Stimulated activated memory B cell treated with anti-CD40 and anti-IgM and Interleukin-4, amounts not matched to agents 10 μg/mL and 1 μg/mL and 100 μg/mL, for 72 hours (primary cell): ENCODE results near the gene POTEF.
A peak's percentile ranks its signal among the peaks of the same experiment; 100 is the strongest.
"Not testable (repeated sequence)": the region's sequence is repeated elsewhere in the genome, so short reads cannot be mapped to it uniquely, and the experiment has no call there.

ENCODE experiments used
- ATAC-seq: fragments of 150-1000 bp; cut with Tn5 transposase; 2 replicates; pipeline ENCODE4 v1.10.0; 2021
- H3K27ac Mint-ChIP-seq: one replicate; pipeline ENCODE4 v1.8.0; 2022; ENCODE audit warnings: mild to moderate bottlenecking, mixed read lengths
- H3K27me3 Mint-ChIP-seq: one replicate; pipeline ENCODE4 v1.8.0; 2022; ENCODE audit warnings: mixed read lengths
- H3K36me3 Mint-ChIP-seq: one replicate; pipeline ENCODE4 v1.8.0; 2022; ENCODE audit warnings: mixed read lengths
- H3K4me1 Mint-ChIP-seq: one replicate; pipeline ENCODE4 v1.8.0; 2022; ENCODE audit warnings: mixed read lengths
- H3K4me3 Mint-ChIP-seq: one replicate; pipeline ENCODE4 v1.8.0; 2022; ENCODE audit warnings: mild to moderate bottlenecking, moderate library complexity, mixed read lengths
- H3K9me3 Mint-ChIP-seq: one replicate; pipeline ENCODE4 v1.8.0; 2022; ENCODE audit warnings: mixed read lengths

Gene POTEF

DNA sequence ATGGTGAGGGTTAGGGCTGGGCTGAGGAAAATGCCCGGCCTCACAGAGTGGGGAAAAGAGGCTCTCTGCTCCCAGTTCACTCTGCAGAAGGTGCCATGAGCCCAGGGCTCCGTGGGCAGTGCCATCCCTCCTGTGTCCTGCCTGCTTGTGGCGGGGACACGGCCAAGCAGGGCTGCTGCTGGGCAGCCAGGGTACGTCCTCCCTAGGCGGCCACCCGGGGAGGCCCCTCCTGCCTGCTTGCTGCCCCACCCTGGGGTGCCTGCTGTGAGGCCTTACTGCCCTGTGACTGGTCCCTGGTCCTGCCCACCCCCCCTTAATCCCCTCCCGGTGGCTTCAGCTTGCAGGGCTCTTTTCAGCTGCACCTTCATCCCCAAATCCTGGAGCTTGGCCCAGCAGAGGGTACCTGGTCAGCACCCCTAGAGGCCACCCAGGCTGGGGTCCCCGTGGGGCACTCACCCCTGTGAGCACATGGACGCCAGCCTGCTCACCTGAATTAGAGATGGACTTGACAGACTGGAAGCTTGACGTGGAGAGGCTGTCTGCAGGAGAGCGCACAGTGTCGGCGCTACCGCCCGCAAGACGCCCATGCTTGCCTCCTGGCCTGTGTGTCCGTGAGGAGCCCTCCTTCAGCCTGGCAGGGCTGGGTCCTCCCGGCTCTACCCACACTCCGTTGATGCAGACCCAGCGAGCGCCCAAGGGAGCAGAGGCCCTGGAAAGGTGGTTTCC is 12.8 kb upstream of the POTEF start:
- not testable (repeated sequence) for H3K4me3 Mint-ChIP-seq, ATAC-seq, H3K9me3 Mint-ChIP-seq, H3K27ac Mint-ChIP-seq, H3K36me3 Mint-ChIP-seq
- peaks cover 13% of the 10 kb centered on the region for H3K4me1 Mint-ChIP-seq
- H3K27me3 Mint-ChIP-seq: peaks cover 15% of the 10 kb centered on the region

GRCh38 chr2:130141002-130141401 is 12.0 kb upstream of the POTEF start:
- not testable (repeated sequence) for H3K27ac Mint-ChIP-seq, ATAC-seq, H3K4me3 Mint-ChIP-seq, H3K36me3 Mint-ChIP-seq, H3K9me3 Mint-ChIP-seq
- Mint-ChIP-seq H3K27me3 (peaks cover 15% of the 10 kb centered on the region), H3K4me1 (peaks cover 13% of the 10 kb centered on the region)

DNA sequence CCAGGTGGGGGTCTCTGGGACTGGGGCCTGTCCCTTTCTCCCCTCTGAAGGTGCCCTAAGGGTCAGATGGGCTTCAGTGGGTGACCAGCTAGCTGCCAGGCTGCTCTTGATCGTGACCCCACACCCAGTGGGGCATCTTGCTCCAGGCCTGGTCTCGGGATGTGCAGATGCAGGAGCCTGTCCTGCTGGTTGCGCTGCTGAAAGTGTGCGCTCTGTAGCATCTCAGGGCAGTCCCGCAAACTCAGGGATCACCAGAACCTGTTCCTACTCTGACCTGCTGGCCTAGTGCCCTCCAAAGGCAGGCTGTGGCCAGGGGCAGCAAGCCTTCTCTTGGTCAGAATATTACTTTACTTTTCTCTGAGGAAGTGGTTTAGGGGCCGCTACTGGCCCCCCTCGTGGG is 11.5 kb upstream of the POTEF start:
- not testable (repeated sequence) for H3K36me3 Mint-ChIP-seq, H3K4me3 Mint-ChIP-seq, H3K27ac Mint-ChIP-seq, ATAC-seq, H3K9me3 Mint-ChIP-seq
- H3K27me3 Mint-ChIP-seq: peaks cover 15% of the 10 kb centered on the region
- H3K4me1 Mint-ChIP-seq: peaks cover 13% of the 10 kb centered on the region

GRCh38 chr2:130139331-130140280 is 10.6 kb upstream of the POTEF start:
- peaks cover 15% of the 10 kb centered on the region for H3K27me3 Mint-ChIP-seq
- not testable (repeated sequence) for H3K4me3 Mint-ChIP-seq, H3K27ac Mint-ChIP-seq, H3K9me3 Mint-ChIP-seq, H3K36me3 Mint-ChIP-seq, ATAC-seq, H3K4me1 Mint-ChIP-seq

DNA sequence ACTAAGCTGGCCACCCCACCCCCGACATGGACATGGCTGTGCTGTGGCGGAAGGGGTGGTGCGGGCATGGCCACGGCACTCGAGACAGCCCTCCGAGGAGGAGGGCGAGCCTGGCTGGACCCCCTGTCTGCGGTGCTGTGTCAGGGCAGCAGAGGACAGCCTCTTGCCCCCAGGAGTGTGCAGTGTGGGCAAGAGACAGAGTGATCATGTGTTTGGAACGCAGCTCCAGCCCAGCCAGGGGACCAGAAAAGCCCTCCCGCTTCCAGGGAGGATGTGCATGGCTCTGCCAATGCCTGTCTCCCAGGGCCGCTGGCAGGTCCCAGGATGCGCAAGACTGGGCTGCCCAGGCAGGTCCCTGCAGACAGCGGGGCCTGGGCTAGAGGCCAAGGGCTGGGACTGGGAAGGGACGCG is 9.8 kb upstream of the POTEF start:
- not testable (repeated sequence) for H3K27ac Mint-ChIP-seq, H3K4me1 Mint-ChIP-seq, H3K4me3 Mint-ChIP-seq, H3K9me3 Mint-ChIP-seq, H3K36me3 Mint-ChIP-seq, ATAC-seq
- H3K27me3 Mint-ChIP-seq: peaks cover 13% of the 10 kb centered on the region

GRCh38 chr2:130138326-130138725 is 9.3 kb upstream of the POTEF start:
- not testable (repeated sequence) for H3K27me3 Mint-ChIP-seq, H3K36me3 Mint-ChIP-seq, ATAC-seq, H3K4me3 Mint-ChIP-seq, H3K27ac Mint-ChIP-seq, H3K4me1 Mint-ChIP-seq, H3K9me3 Mint-ChIP-seq

DNA sequence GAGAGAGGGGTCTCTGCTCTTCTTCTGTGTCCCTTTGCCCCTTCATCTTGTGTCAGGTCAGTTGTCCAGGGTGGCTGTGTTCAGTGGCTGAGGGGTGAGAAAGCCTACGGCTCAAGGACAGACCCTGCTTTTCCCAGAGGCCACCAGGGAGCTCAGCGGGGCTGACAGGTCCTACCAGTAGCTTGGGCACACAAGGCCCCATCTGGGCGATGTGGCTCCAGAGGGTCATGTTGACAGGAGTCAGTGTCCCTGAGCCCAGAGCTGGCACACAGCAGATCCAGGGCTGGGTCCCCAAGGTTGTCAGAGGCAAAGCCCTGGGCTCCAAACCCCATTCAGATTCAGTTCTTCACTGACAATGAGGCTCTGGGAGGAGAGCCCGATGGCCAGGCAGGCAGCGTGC is 8.1 kb upstream of the POTEF start:
- H3K27ac Mint-ChIP-seq, ATAC-seq, H3K27me3 Mint-ChIP-seq, H3K4me1 Mint-ChIP-seq, H3K9me3 Mint-ChIP-seq, H3K36me3 Mint-ChIP-seq, H3K4me3 Mint-ChIP-seq: not testable (repeated sequence)

- H3K4me1 Mint-ChIP-seq, H3K4me3 Mint-ChIP-seq, H3K27ac Mint-ChIP-seq, H3K36me3 Mint-ChIP-seq, H3K9me3 Mint-ChIP-seq, ATAC-seq, H3K27me3 Mint-ChIP-seq: not testable (repeated sequence)
Observed at GRCh38 chr2:130136546-130136945, 7.5 kb upstream of the POTEF start.

DNA sequence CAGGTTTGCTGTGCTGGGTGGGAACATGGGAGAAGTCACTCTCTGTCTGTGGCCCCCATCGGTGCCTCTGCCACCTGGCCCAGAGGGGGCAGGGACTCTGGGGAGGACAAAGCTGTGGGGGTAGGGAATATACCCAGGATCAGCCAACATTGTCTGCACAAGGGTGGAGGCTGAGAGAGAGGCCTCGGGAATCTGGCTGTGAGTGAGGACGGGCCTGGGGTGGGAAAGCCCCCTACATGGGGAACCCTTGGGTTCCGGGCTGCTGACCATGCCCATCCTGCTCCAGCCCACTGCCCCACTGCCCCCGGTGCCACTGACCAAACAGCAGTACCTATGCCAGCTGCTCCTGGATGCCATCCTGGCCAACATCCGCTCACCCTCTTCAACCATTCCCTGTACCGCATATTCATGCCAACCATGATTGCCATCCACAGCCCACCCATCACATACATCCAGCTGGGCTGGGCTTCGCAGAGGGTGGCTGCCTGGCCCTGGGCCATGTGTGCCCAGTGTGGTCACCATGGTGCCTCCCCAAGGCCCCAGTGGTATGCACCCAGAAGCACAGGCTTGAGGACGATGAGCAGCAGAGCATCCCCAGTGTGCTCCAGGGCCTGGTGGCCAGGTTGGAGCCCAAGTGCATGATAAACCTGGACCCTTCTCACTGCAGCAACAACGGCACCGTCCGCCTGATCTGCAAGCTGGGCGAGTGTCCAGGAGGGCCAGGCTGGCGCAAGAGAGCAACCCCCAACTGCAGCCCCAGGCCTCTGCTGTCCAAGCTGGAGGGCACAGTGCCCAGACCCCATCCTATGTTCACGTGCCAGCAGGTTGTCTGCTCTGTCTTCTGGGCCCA is 6.9 kb upstream of the POTEF start:
- Mint-ChIP-seq H3K9me3 (no peaks in the 10 kb centered on the region), H3K36me3 (no peaks in the 10 kb centered on the region), H3K27ac (no peak overlapping the region), H3K4me3 (no peak overlapping the region), H3K27me3 (no peaks in the 10 kb centered on the region), H3K4me1 (no peaks in the 10 kb centered on the region)
- ATAC-seq: no peak

- not testable (repeated sequence) for H3K27me3 Mint-ChIP-seq, H3K9me3 Mint-ChIP-seq, H3K4me3 Mint-ChIP-seq, H3K27ac Mint-ChIP-seq, H3K4me1 Mint-ChIP-seq, H3K36me3 Mint-ChIP-seq
- ATAC-seq: peak; percentile 34
Observed at GRCh38 chr2:130128464-130128863, 558 bp downstream of the POTEF start.

- H3K27ac Mint-ChIP-seq, H3K4me3 Mint-ChIP-seq, H3K9me3 Mint-ChIP-seq, ATAC-seq, H3K4me1 Mint-ChIP-seq, H3K27me3 Mint-ChIP-seq, H3K36me3 Mint-ChIP-seq: not testable (repeated sequence)
Observed at GRCh38 chr2:130127726-130128125, 1.3 kb downstream of the POTEF start.

GRCh38 chr2:130120924-130121323 is 8.1 kb downstream of the POTEF start:
- not testable (repeated sequence) for H3K27ac Mint-ChIP-seq, H3K9me3 Mint-ChIP-seq, ATAC-seq, H3K4me3 Mint-ChIP-seq, H3K27me3 Mint-ChIP-seq, H3K4me1 Mint-ChIP-seq, H3K36me3 Mint-ChIP-seq

DNA sequence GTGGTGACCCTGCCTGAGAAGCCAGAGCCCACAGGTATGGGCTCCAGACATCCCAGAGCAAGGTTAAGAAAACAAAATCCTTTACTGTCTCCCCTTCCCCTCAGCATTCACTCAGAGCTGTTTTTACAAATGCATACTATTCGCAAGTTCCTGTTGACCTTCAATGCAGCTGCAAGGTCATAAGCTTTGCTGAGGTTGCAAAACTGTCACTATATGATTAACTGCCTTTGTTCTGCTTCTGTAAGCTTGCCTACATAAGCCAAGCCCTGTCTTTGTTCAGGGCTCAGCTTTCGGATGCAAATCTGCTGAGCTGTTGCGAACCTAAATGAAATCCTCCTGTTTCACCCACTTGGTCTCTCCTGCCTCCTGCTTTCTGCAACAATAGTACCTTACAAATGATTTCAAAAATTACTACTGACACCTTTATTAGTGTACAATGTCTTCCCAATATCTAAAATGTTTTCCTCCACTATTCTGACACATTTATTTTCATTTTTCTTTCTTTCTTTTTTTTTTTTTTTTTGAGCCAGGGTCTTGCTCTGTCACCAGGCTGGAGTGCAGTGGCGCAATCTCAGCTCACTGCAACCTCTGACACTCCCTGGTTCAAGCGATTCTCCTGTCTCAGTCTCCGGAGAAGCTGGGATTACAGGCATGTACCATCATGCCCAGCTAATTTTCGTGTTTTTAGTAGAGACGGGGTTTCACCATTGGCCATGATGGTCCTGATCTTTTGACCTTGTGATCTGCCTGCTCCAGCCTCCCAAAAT is 26.2 kb downstream of the POTEF start:
- not testable (repeated sequence) for H3K4me3 Mint-ChIP-seq, H3K4me1 Mint-ChIP-seq, H3K27ac Mint-ChIP-seq, ATAC-seq, H3K36me3 Mint-ChIP-seq, H3K27me3 Mint-ChIP-seq, H3K9me3 Mint-ChIP-seq

- not testable (repeated sequence) for H3K27me3 Mint-ChIP-seq, ATAC-seq, H3K27ac Mint-ChIP-seq, H3K4me1 Mint-ChIP-seq, H3K9me3 Mint-ChIP-seq, H3K36me3 Mint-ChIP-seq, H3K4me3 Mint-ChIP-seq
Observed at GRCh38 chr2:130062645-130063044, 66.4 kb downstream of the POTEF start.

DNA sequence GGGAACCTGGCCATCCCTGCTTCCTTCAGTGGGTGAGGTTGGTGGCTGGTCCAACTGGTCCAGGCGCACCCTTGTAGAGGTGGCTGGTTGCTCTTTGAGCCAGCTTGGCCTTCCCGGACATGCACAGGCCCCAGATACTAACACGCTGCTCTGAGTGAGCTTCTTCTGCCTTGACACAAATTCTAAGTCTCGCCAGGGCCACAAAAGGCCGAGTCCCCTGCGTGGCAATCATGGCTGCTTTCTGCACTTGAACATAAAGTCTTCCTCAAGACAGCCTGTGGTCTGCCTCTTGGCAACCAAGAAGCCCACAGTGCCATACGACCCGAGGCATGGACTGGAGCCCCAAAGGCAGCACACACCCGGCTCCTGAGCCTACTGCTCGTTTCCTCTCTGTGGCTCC is 69.0 kb downstream of the POTEF start:
- not testable (repeated sequence) for H3K27ac Mint-ChIP-seq, H3K36me3 Mint-ChIP-seq

More for the DNA sequence above, 69.0 kb downstream of the POTEF start:
- not testable (repeated sequence) for ATAC-seq, H3K4me3 Mint-ChIP-seq, H3K4me1 Mint-ChIP-seq, H3K27me3 Mint-ChIP-seq, H3K9me3 Mint-ChIP-seq
